ENCODE results near the gene ENDOV.

ENDOV gene

DNA sequence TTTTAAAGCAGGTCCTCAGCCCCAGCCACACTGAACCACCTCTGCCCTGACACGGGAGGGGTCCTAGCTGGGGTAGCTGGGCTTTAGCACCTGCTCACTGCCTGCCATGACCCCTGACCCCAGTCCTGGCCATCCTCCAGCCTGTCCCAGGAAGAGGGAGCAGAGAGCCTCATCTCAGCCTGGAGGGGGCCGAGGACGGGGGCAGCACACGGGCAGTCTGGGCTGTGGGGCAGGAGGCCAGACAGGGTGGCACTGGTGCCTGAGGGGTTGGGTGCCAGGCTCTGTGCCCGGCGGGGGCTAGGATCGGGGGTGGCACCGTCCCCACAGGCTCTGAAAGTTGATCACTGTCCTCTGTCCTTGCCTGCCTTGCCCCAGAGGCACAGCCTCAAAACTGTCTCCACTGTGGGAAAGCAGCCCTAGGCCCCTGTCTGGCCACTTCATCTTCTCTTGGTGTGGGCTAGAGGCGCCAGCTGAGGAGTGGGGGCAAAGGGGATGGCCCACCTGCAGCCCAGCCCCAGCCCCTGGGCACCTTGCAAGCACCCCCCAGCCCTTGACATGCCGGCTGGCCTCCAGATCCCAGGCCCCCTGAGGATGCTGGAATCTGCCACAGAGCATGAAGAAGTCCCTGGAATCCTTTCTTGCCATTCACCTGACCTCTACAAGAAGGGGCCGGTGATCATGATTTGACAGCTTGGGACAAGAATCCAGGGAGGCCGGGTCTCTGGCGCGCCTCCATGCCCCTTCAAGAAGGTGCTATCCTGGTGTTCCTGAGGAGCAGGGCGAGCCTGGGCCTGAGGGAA, 15.7 kb downstream of the ENDOV start:
- no peak for DNase-seq (ENCODE audit: low read depth)
- H3K4me3 ChIP-seq (ENCODE audit: control insufficient read depth, low read depth, low read length): no peak overlapping the region
- no peak for TF ChIP-seq CTCF (IDR thresholded peaks at IDR 0.05; ENCODE audit: control insufficient read depth, insufficient read depth, low read depth, low read length, missing control alignments)

DNA sequence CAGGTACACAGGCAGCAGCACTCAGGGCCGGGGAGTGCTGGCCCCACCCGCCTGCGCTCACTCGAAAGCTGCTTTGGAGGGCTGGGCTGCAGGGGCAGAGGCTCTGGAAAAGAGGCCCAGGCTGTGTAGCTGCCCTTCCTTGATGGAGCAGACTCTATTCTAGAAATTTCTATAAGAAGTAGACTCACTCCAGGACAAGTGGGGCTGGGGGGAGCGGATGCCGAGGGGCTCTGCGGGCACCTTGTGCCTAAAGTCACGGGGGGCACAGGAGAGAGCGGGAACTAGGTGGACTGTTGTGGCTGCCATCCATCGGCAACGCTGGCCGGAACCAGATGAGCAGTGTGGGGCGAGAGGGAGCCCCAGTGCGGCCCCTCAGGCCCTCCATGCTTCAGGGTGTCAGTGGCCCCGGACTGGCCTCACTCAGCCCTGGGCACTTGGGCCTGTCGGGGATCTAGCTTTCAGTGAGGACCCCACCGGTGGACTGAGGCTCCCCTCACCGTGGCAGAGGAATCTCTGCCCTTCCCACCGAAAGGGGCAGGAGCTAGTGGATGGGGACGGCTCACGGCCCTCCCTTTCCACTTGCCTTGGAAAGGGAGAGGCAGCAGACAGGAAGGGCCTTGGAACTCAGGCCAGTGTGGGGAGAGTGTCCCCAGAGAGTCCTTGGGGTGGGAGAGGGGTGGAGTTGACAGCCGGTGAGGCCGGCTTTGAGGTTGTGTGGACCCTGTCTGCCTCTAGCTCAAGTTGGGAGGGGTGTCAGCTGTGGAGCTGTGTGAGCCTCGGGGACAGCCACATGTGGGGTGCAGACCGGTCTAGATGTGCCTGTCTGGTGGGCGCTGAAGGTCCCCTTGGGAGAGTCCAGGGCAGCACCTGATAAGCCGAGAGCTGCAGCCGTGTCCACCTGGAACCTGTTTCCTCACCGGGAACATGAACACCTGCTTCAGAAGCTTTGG, 16.6 kb downstream of the ENDOV start:
- no peak for TF ChIP-seq CTCF (IDR thresholded peaks at IDR 0.05; ENCODE audit: control insufficient read depth, insufficient read depth, low read depth, low read length, missing control alignments)
- no peak overlapping the region for H3K4me3 ChIP-seq (ENCODE audit: control insufficient read depth, low read depth, low read length)
- DNase-seq (ENCODE audit: low read depth): no peak

GRCh38 chr17:80432350-80432955, 17.5 kb downstream of the ENDOV start:
- no peak for DNase-seq (ENCODE audit: low read depth)
- no peak for TF ChIP-seq CTCF (IDR thresholded peaks at IDR 0.05; ENCODE audit: control insufficient read depth, insufficient read depth, low read depth, low read length, missing control alignments)
- no peak overlapping the region for H3K4me3 ChIP-seq (ENCODE audit: control insufficient read depth, low read depth, low read length)

DNA sequence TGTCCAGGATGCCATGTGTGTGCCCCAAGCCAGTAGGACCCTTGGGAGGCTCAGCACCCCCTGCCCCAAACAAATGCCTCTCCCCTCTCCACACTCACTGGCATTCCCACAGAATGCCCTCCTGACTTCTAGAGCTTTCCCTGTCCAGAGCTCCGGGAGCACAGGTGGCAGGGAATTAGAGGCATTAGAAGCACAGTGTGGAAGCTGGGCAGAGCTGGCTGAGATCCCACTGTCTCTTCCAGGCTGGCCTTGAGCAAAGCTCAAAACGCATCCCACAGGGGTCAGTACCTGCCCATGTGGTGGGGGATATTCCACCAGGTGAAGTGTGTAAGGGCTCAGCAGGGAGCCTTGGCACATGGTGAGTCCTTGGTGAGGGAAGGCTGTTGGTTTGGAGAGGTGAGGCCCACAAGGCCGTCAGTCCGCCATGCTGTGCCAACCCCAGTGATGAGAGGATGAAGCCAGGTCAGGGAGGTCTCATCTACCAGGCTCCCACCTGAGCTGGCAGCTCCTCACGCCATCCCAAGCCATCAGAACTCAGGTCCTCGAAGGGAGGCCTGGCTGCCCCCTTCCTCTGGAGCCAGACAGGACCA, 18.1 kb downstream of the ENDOV start:
- no peak overlapping the region for H3K4me3 ChIP-seq (ENCODE audit: control insufficient read depth, low read depth, low read length)
- DNase-seq (ENCODE audit: low read depth): no peak
- no peak for TF ChIP-seq CTCF (IDR thresholded peaks at IDR 0.05; ENCODE audit: control insufficient read depth, insufficient read depth, low read depth, low read length, missing control alignments)

DNA sequence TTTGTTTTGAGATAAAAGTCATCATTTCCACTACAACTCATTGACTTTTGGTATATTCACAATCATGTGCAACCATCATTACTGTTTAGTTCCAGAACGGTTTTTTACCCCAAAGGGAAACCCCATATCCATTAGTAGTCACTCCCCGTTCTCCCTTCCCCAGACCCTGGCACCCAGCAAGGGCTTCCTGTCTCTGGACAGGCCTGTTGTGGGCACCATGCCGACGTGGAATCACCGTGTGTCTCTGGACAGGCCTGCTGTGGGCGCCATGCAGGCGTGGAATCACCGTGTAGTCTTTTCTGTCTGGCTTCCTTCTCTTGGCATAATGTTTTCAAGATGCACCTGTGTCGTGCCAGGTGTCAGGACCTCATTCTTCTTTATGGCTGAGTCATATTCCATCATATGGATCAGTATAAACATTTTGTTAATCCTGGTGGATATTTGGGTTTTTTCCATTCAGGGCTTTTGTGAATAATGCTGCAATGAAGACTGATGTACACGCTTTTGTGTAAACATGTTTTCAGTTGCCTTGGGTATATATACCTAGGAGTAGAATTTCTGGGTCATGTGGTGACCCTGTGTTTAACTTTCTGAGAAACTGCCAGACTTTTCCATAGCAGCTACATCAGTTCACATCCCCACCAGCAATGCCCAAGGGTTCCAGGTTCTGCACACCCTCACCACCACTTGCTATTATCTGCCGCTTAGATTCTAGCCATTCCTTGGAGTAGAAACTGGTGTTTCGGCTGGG, 19.1 kb downstream of the ENDOV start:
- TF ChIP-seq CTCF (IDR thresholded peaks at IDR 0.05; ENCODE audit: control insufficient read depth, insufficient read depth, low read depth, low read length, missing control alignments): no peak
- no peak overlapping the region for H3K4me3 ChIP-seq (ENCODE audit: control insufficient read depth, low read depth, low read length)
- no peak for DNase-seq (ENCODE audit: low read depth)

All from AG09309 (cell line).